Hepatocyte (in vitro differentiated cells): ENCODE measurements around the gene LDB2.

ENCODE experiments used
- EZH2 ChIP-seq: fragments of 200-600 bp; sonication (generic); IDR thresholded peaks from 2 replicates; pipeline ENCODE4 v1.6.1; 2016; ENCODE audit warnings: antibody characterized with exemption, mild to moderate bottlenecking, borderline replicate concordance
- EZH2phosphoT487 ChIP-seq: fragments of 200-600 bp; sonication (generic); IDR thresholded peaks from one replicate; pipeline ENCODE4 v1.6.1; 2018; ENCODE audit warnings: antibody characterized with exemption, mild to moderate bottlenecking, low read depth, moderate library complexity; ENCODE audit not compliant: unreplicated experiment, severe bottlenecking
- TF ChIP-seq, protein P1 (sequence below): fragments of 200-600 bp; sonication (generic); IDR thresholded peaks from 2 replicates; pipeline ENCODE4 v1.5.1; 2016; ENCODE audit warnings: antibody characterized with exemption, mild to moderate bottlenecking; ENCODE audit not compliant: poor library complexity

DNA sequence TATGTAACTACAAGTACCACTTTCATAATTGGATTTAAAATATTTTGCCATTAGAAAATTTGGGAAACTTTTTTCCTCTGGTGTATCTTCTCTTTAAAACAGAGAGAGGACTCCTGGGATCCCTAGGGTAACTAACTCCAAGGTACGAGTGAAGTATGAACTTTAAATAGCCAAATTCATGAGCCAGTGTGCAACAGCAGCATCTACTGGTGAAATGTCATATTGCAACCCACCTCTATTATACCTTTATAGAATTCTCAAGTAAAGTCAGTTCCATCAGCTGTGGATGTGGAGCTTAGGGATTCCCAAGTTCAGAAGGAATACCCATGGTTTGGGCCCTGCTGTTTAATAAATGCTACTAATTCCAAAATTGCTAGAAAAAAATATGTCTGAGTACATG, 389.5 kb downstream of the LDB2 start:
- no peak for TF ChIP-seq EZH2
- TF ChIP-seq, protein P1, sequence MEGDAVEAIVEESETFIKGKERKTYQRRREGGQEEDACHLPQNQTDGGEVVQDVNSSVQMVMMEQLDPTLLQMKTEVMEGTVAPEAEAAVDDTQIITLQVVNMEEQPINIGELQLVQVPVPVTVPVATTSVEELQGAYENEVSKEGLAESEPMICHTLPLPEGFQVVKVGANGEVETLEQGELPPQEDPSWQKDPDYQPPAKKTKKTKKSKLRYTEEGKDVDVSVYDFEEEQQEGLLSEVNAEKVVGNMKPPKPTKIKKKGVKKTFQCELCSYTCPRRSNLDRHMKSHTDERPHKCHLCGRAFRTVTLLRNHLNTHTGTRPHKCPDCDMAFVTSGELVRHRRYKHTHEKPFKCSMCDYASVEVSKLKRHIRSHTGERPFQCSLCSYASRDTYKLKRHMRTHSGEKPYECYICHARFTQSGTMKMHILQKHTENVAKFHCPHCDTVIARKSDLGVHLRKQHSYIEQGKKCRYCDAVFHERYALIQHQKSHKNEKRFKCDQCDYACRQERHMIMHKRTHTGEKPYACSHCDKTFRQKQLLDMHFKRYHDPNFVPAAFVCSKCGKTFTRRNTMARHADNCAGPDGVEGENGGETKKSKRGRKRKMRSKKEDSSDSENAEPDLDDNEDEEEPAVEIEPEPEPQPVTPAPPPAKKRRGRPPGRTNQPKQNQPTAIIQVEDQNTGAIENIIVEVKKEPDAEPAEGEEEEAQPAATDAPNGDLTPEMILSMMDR = no peak
- TF ChIP-seq EZH2phosphoT487 = no peak
